Parathyroid adenoma (tissue), 2 donors: ENCODE measurements around the gene PBXIP1.
A peak's percentile ranks its signal among the peaks of the same experiment; 100 is the strongest.

Source experiments
- H2AFZ ChIP-seq: fragments of 300-600 bp; sonication (generic); one replicate; pipeline ENCODE4 v1.7.0; 2017; ENCODE audit warnings: antibody characterized with exemption, mild to moderate bottlenecking
- H3K27ac ChIP-seq: fragments of 300-600 bp; sonication (generic); one replicate; pipeline ENCODE4 v1.7.0; 2017
- H3K27me3 ChIP-seq: fragments of 300-600 bp; sonication (generic); one replicate; pipeline ENCODE4 v1.7.0; 2017; ENCODE audit warnings: low read length; ENCODE audit not compliant: control insufficient read depth, insufficient read depth
- H3K36me3 ChIP-seq: fragments of 300-600 bp; sonication (generic); one replicate; pipeline ENCODE4 v1.7.0; 2017; ENCODE audit warnings: low read length; ENCODE audit not compliant: control insufficient read depth, insufficient read depth
- H3K4me1 ChIP-seq: fragments of 300-600 bp; sonication (generic); one replicate; pipeline ENCODE4 v1.7.0; 2017; ENCODE audit warnings: control low read depth
- H3K4me2 ChIP-seq: fragments of 300-600 bp; sonication (generic); one replicate; pipeline ENCODE4 v1.7.0; 2017; ENCODE audit warnings: low read length
- H3K4me3 ChIP-seq: fragments of 300-600 bp; sonication (generic); one replicate; pipeline ENCODE4 v1.7.0; 2017; ENCODE audit warnings: low read depth, low read length
- H3K79me2 ChIP-seq: fragments of 300-600 bp; sonication (generic); one replicate; pipeline ENCODE4 v1.7.0; 2017; ENCODE audit warnings: control low read depth
- H3K9ac ChIP-seq: fragments of 300-600 bp; sonication (generic); one replicate; pipeline ENCODE4 v1.7.0; 2017; ENCODE audit warnings: mild to moderate bottlenecking
- H3K9me3 ChIP-seq: fragments of 300-600 bp; sonication (generic); one replicate; pipeline ENCODE4 v1.7.0; 2017; ENCODE audit warnings: low read length; ENCODE audit not compliant: control insufficient read depth
- TF ChIP-seq, protein P1 (sequence below): fragments of 300-600 bp; sonication (generic); IDR thresholded peaks from one replicate; pipeline ENCODE4 v1.7.0; 2017; ENCODE audit warnings: antibody characterized with exemption, mild to moderate bottlenecking
- donor health status: primary hyperparathyroidism.

Gene PBXIP1

DNA sequence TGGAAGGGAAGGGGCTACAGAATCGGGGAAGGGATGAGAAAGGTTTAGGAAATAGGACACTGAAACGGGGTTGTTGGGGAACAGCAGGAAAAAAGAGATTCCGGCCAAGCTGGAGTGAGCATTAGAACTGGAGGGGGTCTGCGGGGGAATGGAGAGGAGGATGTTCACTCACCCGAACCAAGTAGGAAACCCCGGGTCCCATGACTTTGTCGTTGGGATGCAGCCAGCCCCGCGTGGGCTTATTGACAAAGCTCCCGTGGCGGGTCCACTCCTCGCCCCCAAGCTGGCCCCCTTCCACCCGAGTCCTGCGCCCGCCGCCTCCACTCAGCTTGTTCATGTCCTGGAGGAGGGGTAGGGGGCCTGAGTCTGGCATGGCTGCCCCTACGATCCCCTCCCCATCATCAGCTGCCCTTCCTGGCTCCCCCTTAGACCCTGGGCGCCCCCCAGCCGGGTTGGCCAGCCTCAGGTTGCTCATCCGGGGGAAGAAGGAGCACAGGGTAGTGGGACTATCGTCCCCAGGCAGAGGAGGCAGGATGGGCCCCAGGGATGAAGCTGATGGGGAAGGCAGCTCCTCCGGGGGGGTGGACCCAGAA, 14.1 kb upstream of the PBXIP1 start:
- H3K4me1 ChIP-seq = peaks cover 7% of the 10 kb centered on the region
- TF ChIP-seq, protein P1, sequence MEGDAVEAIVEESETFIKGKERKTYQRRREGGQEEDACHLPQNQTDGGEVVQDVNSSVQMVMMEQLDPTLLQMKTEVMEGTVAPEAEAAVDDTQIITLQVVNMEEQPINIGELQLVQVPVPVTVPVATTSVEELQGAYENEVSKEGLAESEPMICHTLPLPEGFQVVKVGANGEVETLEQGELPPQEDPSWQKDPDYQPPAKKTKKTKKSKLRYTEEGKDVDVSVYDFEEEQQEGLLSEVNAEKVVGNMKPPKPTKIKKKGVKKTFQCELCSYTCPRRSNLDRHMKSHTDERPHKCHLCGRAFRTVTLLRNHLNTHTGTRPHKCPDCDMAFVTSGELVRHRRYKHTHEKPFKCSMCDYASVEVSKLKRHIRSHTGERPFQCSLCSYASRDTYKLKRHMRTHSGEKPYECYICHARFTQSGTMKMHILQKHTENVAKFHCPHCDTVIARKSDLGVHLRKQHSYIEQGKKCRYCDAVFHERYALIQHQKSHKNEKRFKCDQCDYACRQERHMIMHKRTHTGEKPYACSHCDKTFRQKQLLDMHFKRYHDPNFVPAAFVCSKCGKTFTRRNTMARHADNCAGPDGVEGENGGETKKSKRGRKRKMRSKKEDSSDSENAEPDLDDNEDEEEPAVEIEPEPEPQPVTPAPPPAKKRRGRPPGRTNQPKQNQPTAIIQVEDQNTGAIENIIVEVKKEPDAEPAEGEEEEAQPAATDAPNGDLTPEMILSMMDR = no peak
- no peak overlapping the region for H3K9ac ChIP-seq

DNA sequence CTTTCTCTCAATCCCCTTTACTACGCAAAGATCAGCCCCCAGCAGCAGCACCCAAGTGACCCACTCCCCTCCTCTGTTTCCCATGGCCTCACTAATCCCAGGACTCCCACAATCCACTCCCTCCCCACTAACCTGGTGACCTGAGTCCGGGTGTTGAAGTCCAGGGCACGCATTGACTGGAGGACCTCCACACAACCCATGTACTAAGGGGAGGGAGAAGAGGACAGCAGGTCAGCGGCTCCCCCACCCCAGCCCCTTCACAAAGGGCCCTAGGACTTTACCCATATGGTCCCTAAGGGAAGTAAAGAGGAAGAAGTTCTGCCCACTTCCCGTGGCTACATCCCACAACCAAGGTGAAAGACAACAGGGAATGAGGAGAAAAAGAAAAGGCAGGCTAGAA, 13.3 kb upstream of the PBXIP1 start:
- no peak overlapping the region for H3K9ac ChIP-seq
- no peak overlapping the region for H3K4me3 ChIP-seq
- H3K4me1 ChIP-seq = peaks cover 7% of the 10 kb centered on the region
- H3K79me2 ChIP-seq = no peaks in the 10 kb centered on the region
- H3K36me3 ChIP-seq = no peaks in the 10 kb centered on the region
- no peaks in the 10 kb centered on the region for H3K27me3 ChIP-seq
- H3K9me3 ChIP-seq = no peaks in the 10 kb centered on the region
- TF ChIP-seq, protein P1 = no peak
- no peak overlapping the region for H3K4me2 ChIP-seq
- peak overlapping the region; percentile 19 for H3K27ac ChIP-seq
- H2AFZ ChIP-seq = no peak overlapping the region

More for the DNA sequence above, 14.1 kb upstream of the PBXIP1 start:
- peak overlapping the region; percentile 64 for H3K4me2 ChIP-seq
- peak overlapping the region; percentile 98 for H3K27ac ChIP-seq
- H3K36me3 ChIP-seq = no peaks in the 10 kb centered on the region
- H3K79me2 ChIP-seq = no peaks in the 10 kb centered on the region
- no peaks in the 10 kb centered on the region for H3K27me3 ChIP-seq
- H3K9me3 ChIP-seq = no peaks in the 10 kb centered on the region
- H3K4me3 ChIP-seq = peak overlapping the region; percentile 45
- no peak overlapping the region for H2AFZ ChIP-seq

GRCh38 chr1:154968731-154969130, 12.8 kb upstream of the PBXIP1 start:
- Histone ChIP-seq H3K9ac (no peak overlapping the region), H3K4me3 (no peak overlapping the region), H2AFZ (no peak overlapping the region), H3K27me3 (no peaks in the 10 kb centered on the region), H3K36me3 (no peaks in the 10 kb centered on the region), H3K9me3 (no peaks in the 10 kb centered on the region), H3K27ac (no peak overlapping the region), H3K4me1 (peaks cover 7% of the 10 kb centered on the region), H3K79me2 (no peaks in the 10 kb centered on the region), H3K4me2 (no peak overlapping the region)
- TF ChIP-seq, protein P1 = no peak

GRCh38 chr1:154967331-154967950, 11.5 kb upstream of the PBXIP1 start:
- Histone ChIP-seq H3K4me2 (no peak overlapping the region), H3K27ac (peak overlapping the region; percentile 11), H3K27me3 (no peaks in the 10 kb centered on the region), H3K36me3 (no peaks in the 10 kb centered on the region), H3K9ac (no peak overlapping the region), H3K79me2 (no peaks in the 10 kb centered on the region), H3K4me3 (no peak overlapping the region), H3K4me1 (peaks cover 7% of the 10 kb centered on the region), H3K9me3 (no peaks in the 10 kb centered on the region), H2AFZ (no peak overlapping the region)
- TF ChIP-seq, protein P1 = no peak

DNA sequence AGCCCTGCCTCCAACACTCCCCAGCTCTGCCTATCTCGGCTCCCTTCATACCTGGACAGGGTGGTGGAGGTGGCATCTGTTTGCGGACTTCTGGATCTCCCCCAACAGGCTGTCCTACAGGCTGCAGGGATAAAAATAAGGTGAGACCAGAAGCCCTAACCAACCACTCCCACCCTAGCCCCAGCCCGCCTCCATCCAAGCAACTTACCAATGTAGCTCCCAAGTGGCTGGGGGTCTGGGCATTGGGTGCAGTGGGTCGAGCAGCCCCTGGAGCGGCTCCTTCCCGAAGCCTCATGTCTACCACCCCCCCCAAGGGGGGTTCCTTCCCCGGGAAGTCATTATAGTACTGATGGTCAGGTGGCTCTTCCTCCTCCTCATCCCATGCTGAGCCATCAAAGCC, 10.2 kb upstream of the PBXIP1 start:
- Histone ChIP-seq H2AFZ (no peak overlapping the region), H3K4me1 (peaks cover under 1% of the 10 kb centered on the region), H3K36me3 (no peaks in the 10 kb centered on the region), H3K27ac (no peak overlapping the region), H3K79me2 (no peaks in the 10 kb centered on the region), H3K27me3 (no peaks in the 10 kb centered on the region), H3K9ac (no peak overlapping the region), H3K9me3 (no peaks in the 10 kb centered on the region), H3K4me3 (no peak overlapping the region), H3K4me2 (no peak overlapping the region)
- TF ChIP-seq, protein P1 = no peak
